SU-DHL-6 (cell line): Measurements from ENCODE around the gene RPLP2.
A peak's percentile ranks its signal among the peaks of the same experiment; 100 is the strongest.

Experiments used
- H2AFZ ChIP-seq: fragments of 200-600 bp; sonication (generic); 2 replicates; pipeline ENCODE4 v1.6.1; 2014; ENCODE audit warnings: low read depth, mild to moderate bottlenecking, moderate library complexity, mixed read lengths, antibody characterized with exemption, low read length; ENCODE audit not compliant: severe bottlenecking
- H3F3A ChIP-seq: fragments of 200-600 bp; shearing (Covaris generic); 2 replicates; pipeline ENCODE4 v1.6.0; 2016; ENCODE audit warnings: antibody characterized with exemption, mild to moderate bottlenecking; ENCODE audit not compliant: insufficient read depth
- H3K27ac ChIP-seq: fragments of 200-600 bp; sonication (generic); 2 replicates; pipeline ENCODE4 v1.5.1; 2016; ENCODE audit warnings: low read depth, mild to moderate bottlenecking, low read length, moderate library complexity, mixed read lengths
- H3K27me3 ChIP-seq: fragments of 200-600 bp; sonication (generic), shearing (Covaris generic); 2 replicates; pipeline ENCODE4 v1.6.0; 2014; ENCODE audit warnings: mild to moderate bottlenecking, low read length
- H3K36me3 ChIP-seq: fragments of 200-600 bp; sonication (generic); 2 replicates; pipeline ENCODE4 v1.6.1; 2014; ENCODE audit warnings: mild to moderate bottlenecking, low read length, mixed read lengths
- H3K4me2 ChIP-seq: fragments of 300-600, 200-600 bp; shearing (Covaris generic), sonication (generic); 2 replicates; pipeline ENCODE4 v1.6.0; 2014; ENCODE audit warnings: low read length, low read depth, mild to moderate bottlenecking; ENCODE audit not compliant: poor library complexity, severe bottlenecking
- H3K4me3 ChIP-seq: fragments of 200-600 bp; sonication (generic); 2 replicates; pipeline ENCODE4 v1.5.1; 2014; ENCODE audit warnings: antibody characterized with exemption, low read length, mild to moderate bottlenecking, mixed read lengths; ENCODE audit not compliant: insufficient read depth, poor library complexity, severe bottlenecking
- H3K79me2 ChIP-seq: fragments of 200-600 bp; sonication (generic); 2 replicates; pipeline ENCODE4 v1.6.1; 2014; ENCODE audit warnings: mild to moderate bottlenecking, low read length, moderate library complexity; ENCODE audit not compliant: insufficient read depth
- H3K9ac ChIP-seq: fragments of 200-600 bp; sonication (generic); 2 replicates; pipeline ENCODE4 v1.7.0; 2014; ENCODE audit warnings: mild to moderate bottlenecking, low read length
- H3K9me2 ChIP-seq: fragments of 200-600 bp; sonication (generic); replicated peaks from 2 replicates; pipeline ENCODE4 v1.6.1; 2014; ENCODE audit warnings: low read length; ENCODE audit not compliant: insufficient read depth
- H3K9me3 ChIP-seq: fragments of 200-600 bp; sonication (generic); 2 replicates; pipeline ENCODE4 v1.6.1; 2014; ENCODE audit warnings: low read length, mixed read lengths; ENCODE audit not compliant: insufficient read depth
- H4K20me1 ChIP-seq: fragments of 200-600 bp; sonication (generic); 2 replicates; pipeline ENCODE4 v1.6.1; 2014; ENCODE audit warnings: low read depth, mild to moderate bottlenecking, antibody characterized with exemption, low read length, moderate library complexity, mixed read lengths
- EZH2phosphoT487 ChIP-seq: fragments of 200-600 bp; sonication (generic), shearing (Covaris generic); conservative IDR thresholded peaks from 2 replicates; pipeline ENCODE4 v1.6.1; 2018; ENCODE audit warnings: mild to moderate bottlenecking, antibody characterized with exemption, low read length, moderate library complexity, mixed read lengths
- TF ChIP-seq, protein P1 (sequence below): fragments of 200-600 bp; sonication (generic); IDR thresholded peaks from one replicate; pipeline ENCODE4 v1.5.1; 2017; ENCODE audit warnings: antibody characterized with exemption, mild to moderate bottlenecking, low read length, moderate library complexity; ENCODE audit not compliant: insufficient read depth, poor library complexity, severe bottlenecking

Gene RPLP2

DNA sequence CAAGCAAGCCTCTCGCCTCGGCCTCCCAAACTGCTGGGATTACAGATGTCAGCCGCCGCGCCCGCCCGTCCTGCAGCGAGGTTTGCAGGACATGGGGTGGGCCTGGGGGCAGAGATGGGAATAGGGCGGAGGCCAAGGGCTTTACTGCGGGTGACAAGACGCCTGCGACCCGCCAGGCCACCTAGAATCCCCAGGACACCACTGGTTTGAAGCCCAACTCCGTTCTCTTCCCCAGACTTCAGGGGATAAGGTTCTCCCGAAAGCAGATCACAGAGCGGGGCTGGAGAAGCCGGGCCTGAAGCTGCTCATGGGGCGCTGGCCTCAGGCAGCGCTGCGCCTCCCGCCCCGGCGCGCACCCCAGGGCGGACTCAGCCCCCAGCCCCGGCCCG, 32.2 kb downstream of the RPLP2 start:
- Histone ChIP-seq H3K36me3 (no peaks in the 10 kb centered on the region), H3K9me2 (no peaks in the 10 kb centered on the region), H3K27me3 (no peaks in the 10 kb centered on the region), H3F3A (no peaks in the 10 kb centered on the region), H3K4me2 (peak overlapping the region; percentile 70), H3K4me3 (peak overlapping the region; percentile 88), H3K9me3 (no peaks in the 10 kb centered on the region), H3K79me2 (peaks cover 19% of the 10 kb centered on the region), H2AFZ (peak overlapping the region; percentile 99), H4K20me1 (peaks cover 6% of the 10 kb centered on the region; the same call in 1 of the 2 replicates), H3K9ac (peak overlapping the region; percentile 79), H3K27ac (peak overlapping the region; percentile 69)
- TF ChIP-seq, protein P1, sequence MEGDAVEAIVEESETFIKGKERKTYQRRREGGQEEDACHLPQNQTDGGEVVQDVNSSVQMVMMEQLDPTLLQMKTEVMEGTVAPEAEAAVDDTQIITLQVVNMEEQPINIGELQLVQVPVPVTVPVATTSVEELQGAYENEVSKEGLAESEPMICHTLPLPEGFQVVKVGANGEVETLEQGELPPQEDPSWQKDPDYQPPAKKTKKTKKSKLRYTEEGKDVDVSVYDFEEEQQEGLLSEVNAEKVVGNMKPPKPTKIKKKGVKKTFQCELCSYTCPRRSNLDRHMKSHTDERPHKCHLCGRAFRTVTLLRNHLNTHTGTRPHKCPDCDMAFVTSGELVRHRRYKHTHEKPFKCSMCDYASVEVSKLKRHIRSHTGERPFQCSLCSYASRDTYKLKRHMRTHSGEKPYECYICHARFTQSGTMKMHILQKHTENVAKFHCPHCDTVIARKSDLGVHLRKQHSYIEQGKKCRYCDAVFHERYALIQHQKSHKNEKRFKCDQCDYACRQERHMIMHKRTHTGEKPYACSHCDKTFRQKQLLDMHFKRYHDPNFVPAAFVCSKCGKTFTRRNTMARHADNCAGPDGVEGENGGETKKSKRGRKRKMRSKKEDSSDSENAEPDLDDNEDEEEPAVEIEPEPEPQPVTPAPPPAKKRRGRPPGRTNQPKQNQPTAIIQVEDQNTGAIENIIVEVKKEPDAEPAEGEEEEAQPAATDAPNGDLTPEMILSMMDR = no peak
- no peak for TF ChIP-seq EZH2phosphoT487

DNA sequence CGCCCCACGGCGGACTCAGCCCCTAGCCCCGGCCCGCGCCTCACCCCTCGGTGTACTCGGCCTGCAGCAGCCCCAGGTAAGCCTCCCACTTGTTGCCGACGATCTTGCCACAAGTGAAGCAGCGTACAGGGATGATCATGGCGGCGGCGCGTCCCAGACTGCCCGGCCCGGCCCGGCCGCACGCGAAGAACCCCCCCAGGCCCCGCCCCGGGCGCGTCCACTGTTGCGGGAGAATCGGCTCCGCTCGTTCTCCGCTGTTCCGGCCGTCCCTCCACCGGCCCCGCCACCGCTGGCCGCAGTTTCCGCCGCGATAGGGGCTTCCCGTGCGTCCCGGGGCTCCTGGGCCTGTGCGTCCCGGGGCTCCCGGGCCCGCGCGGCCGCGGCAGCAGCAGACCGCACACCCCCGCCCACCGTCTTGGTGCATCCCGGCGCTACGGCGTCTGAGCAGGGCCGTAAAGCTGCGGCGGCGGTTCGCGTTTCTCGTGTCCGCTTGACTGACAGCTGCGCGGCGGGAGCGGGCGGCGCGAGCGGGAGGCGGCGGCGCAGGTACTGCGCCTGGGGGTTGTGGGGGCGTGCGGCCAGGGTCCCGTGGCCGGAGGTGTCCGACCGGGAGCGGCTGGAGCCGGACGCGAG, 32.7 kb downstream of the RPLP2 start, which contains the start of the genes POLR2L and TSPAN4:
POLR2L (minus strand) TSS at position 160 of the 633 bp plus-strand sequence; CDS start at position 139, 21 bp downstream.
TSPAN4 (plus strand) TSS at position 483 of the 633 bp plus-strand sequence. CDS start 7,453 bp downstream, outside the sequence.
- no peaks in the 10 kb centered on the region for H3K27me3 ChIP-seq
- peak within 1 kb of the TSS; percentile 69 for H3K27ac ChIP-seq
- peaks cover 19% of the 10 kb centered on the region for H3K79me2 ChIP-seq
- peak within 1 kb of the TSS; percentile 99 for H2AFZ ChIP-seq
- peak within 1 kb of the TSS; percentile 79 for H3K9ac ChIP-seq
- H3K4me3 ChIP-seq = peak within 1 kb of the TSS; percentile 88
- peaks cover 6% of the 10 kb centered on the region; the same call in 1 of the 2 replicates for H4K20me1 ChIP-seq
- peak within 1 kb of the TSS; percentile 70 for H3K4me2 ChIP-seq
- TF ChIP-seq, protein P1 = no peak
- TF ChIP-seq EZH2phosphoT487 = no peak
- no peaks in the 10 kb centered on the region for H3F3A ChIP-seq
- H3K9me2 ChIP-seq = no peaks in the 10 kb centered on the region
- H3K9me3 ChIP-seq = no peaks in the 10 kb centered on the region
- no peaks in the 10 kb centered on the region for H3K36me3 ChIP-seq

DNA sequence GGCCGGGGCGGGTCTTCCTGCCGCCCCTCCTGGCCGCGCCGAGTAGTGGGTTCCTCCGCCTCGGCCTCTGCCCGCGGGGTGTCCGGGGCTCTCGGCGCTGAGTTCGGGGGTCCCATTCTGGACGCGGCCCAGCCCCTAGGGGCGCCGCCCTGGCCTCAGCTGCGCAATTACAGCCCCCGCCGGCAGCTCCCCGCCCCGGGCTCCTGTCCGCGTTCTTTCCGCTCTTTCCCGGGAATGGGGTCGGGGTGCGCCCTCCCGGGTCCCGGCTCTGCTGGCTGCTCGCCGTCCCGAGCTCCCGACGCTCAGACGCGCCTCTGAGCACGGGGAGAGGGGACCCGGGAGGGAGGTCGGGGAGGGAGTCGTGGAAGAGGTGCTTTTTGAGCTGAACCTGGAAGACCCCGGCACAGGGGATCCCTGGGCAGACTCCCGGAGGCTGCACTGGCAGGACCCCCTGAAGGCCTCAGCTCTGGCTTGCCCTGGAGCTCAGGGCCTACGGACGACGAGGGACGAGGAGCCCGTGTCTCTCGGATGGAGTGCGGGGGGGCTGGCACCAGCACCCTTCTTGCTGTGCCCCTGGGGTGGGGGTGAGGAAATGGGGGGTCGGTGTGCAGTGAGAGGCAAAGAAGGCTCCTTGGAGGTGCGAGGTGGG, 33.4 kb downstream of the RPLP2 start:
- Histone ChIP-seq H2AFZ (peak overlapping the region; percentile 99), H3K9me2 (no peaks in the 10 kb centered on the region), H3K9ac (peak overlapping the region; percentile 79), H3K36me3 (no peaks in the 10 kb centered on the region), H3K4me3 (peak overlapping the region; percentile 88), H3K9me3 (no peaks in the 10 kb centered on the region), H3F3A (no peaks in the 10 kb centered on the region), H3K79me2 (peaks cover 19% of the 10 kb centered on the region), H3K4me2 (peak overlapping the region; percentile 70), H3K27ac (no peak overlapping the region), H4K20me1 (peaks cover 6% of the 10 kb centered on the region; the same call in 1 of the 2 replicates), H3K27me3 (no peaks in the 10 kb centered on the region)
- TF ChIP-seq, protein P1 = no peak
- no peak for TF ChIP-seq EZH2phosphoT487
